NCI-H1105 (cell line): Measurements from ENCODE around the gene MYO1D.
"Not testable (repeated sequence)": the region's sequence is repeated elsewhere in the genome, so short reads cannot be mapped to it uniquely, and the experiment has no call there.

Experiments
- DNase-seq: peaks from one replicate; lab custom pipeline; 2025; lab: John Stamatoyannopoulos, UW

MYO1D gene

GRCh38 chr17:32894245-32894644 lies 17.3 kb upstream of the MYO1D start:
- DNase-seq, result no peak

- DNase-seq, result not testable (repeated sequence)
Observed at GRCh38 chr17:32887410-32887809, 10.5 kb upstream of the MYO1D start.

GRCh38 chr17:32886951-32887350 lies 10.0 kb upstream of the MYO1D start:
- not testable (repeated sequence) for DNase-seq

- DNase-seq, result no peak
Observed at GRCh38 chr17:32882734-32883133, 5.8 kb upstream of the MYO1D start.

GRCh38 chr17:32882029-32882428 lies 5.1 kb upstream of the MYO1D start:
- no peak for DNase-seq

- DNase-seq, result no peak
Observed at GRCh38 chr17:32880671-32881453, 3.9 kb upstream of the MYO1D start.

GRCh38 chr17:32879134-32879533 lies 2.2 kb upstream of the MYO1D start:
- no peak for DNase-seq

GRCh38 chr17:32878211-32878610 lies 1.3 kb upstream of the MYO1D start:
- no peak for DNase-seq

GRCh38 chr17:32877164-32877764 lies 340 bp upstream of the MYO1D start:
- peak; percentile 83 for DNase-seq

- DNase-seq, result no peak
Observed at GRCh38 chr17:32875923-32876416, 954 bp downstream of the MYO1D start.

- no peak for DNase-seq
Observed at GRCh38 chr17:32875230-32875917, 1.6 kb downstream of the MYO1D start.

- DNase-seq, result no peak
Observed at GRCh38 chr17:32873114-32873513, 3.8 kb downstream of the MYO1D start.

- no peak for DNase-seq
Observed at GRCh38 chr17:32871746-32872145, 5.2 kb downstream of the MYO1D start.

- DNase-seq, result no peak
Observed at GRCh38 chr17:32870969-32871368, 6.0 kb downstream of the MYO1D start.

- no peak for DNase-seq
Observed at GRCh38 chr17:32870027-32870670, 6.8 kb downstream of the MYO1D start.

GRCh38 chr17:32869345-32870026 lies 7.4 kb downstream of the MYO1D start:
- DNase-seq, result no peak

GRCh38 chr17:32865141-32865540 lies 11.8 kb downstream of the MYO1D start:
- DNase-seq, result no peak

GRCh38 chr17:32863559-32863958 lies 13.4 kb downstream of the MYO1D start:
- no peak for DNase-seq

- DNase-seq, result no peak
Observed at GRCh38 chr17:32862940-32863339, 14.0 kb downstream of the MYO1D start.

- no peak for DNase-seq
Observed at GRCh38 chr17:32861981-32862380, 14.9 kb downstream of the MYO1D start.

- no peak for DNase-seq
Observed at GRCh38 chr17:32859857-32860525, 16.9 kb downstream of the MYO1D start.
